ENCODE measurements around the gene NUDT17.
"Not testable (repeated sequence)": the region's sequence is repeated elsewhere in the genome, so short reads cannot be mapped to it uniquely, and the experiment has no call there.

DNA sequence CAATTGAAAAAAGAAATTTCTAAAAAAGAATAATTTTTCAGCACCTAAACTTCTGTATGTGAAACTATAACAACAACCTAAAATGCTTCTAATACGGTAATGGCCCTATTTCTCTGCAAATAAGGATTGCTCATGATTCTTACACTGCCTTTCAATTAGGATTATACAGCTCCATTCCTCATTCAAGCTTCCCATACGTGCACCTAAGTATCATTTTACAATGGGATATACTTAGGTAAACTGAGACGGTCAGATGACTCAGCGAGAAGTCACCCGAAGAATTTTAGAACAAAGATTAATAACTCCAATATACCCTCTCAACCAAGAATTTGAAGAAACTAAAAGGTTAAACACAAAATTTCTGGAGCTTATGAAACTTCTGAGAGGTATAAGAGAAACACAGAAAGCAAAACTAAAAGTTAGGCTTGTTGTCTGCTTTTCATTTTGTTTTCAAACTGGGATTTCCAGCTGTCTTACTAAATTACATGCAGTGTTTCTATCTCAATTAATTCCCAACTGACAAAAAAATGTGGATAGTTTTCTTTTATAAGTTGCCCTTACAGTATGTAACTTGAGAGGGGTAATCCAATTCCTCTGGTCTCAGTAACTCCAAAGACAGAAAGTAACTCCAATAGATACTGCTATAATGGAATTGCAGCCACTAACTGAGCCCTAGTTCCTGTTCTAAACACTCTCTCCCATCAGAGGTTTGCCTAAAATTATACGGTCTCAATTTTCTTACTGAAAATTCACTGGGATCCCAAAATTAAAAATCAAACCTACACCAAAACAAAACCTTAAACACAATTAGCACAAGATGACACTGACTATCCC lies 32.2 kb upstream of the NUDT17 start:
- TF ChIP-seq, protein P1, sequence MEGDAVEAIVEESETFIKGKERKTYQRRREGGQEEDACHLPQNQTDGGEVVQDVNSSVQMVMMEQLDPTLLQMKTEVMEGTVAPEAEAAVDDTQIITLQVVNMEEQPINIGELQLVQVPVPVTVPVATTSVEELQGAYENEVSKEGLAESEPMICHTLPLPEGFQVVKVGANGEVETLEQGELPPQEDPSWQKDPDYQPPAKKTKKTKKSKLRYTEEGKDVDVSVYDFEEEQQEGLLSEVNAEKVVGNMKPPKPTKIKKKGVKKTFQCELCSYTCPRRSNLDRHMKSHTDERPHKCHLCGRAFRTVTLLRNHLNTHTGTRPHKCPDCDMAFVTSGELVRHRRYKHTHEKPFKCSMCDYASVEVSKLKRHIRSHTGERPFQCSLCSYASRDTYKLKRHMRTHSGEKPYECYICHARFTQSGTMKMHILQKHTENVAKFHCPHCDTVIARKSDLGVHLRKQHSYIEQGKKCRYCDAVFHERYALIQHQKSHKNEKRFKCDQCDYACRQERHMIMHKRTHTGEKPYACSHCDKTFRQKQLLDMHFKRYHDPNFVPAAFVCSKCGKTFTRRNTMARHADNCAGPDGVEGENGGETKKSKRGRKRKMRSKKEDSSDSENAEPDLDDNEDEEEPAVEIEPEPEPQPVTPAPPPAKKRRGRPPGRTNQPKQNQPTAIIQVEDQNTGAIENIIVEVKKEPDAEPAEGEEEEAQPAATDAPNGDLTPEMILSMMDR (IDR thresholded peaks at IDR 0.05; ENCODE audit: low read depth, low read length), result not testable (repeated sequence)
- TF ChIP-seq, protein P2, sequence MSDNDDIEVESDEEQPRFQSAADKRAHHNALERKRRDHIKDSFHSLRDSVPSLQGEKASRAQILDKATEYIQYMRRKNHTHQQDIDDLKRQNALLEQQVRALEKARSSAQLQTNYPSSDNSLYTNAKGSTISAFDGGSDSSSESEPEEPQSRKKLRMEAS (IDR thresholded peaks at IDR 0.05; ENCODE audit: low read depth, low read length), result not testable (repeated sequence)
- TF ChIP-seq POLR2A (IDR thresholded peaks at IDR 0.05; ENCODE audit: extremely low read depth, insufficient read length), result not testable (repeated sequence)
